ENCODE results near the gene INSYN2A.

INSYN2A gene

GRCh38 chr10:127154831-127155620 lies 41.4 kb downstream of the INSYN2A start:
- DNase-seq (ENCODE audit: low spot score): peak; percentile 42

GRCh38 chr10:127153181-127153580 lies 43.2 kb downstream of the INSYN2A start:
- DNase-seq (ENCODE audit: low spot score): no peak

- DNase-seq (ENCODE audit: low spot score): no peak
Observed at GRCh38 chr10:127151981-127152699, 44.3 kb downstream of the INSYN2A start.

- DNase-seq (ENCODE audit: low spot score): no peak
Observed at GRCh38 chr10:127151541-127151940, 44.9 kb downstream of the INSYN2A start.

GRCh38 chr10:127150136-127150535 lies 46.3 kb downstream of the INSYN2A start:
- DNase-seq (ENCODE audit: low spot score): peak; percentile 67

GRCh38 chr10:127149501-127150081 lies 46.8 kb downstream of the INSYN2A start:
- peak; percentile 14 for DNase-seq (ENCODE audit: low spot score)

- DNase-seq (ENCODE audit: low spot score): peak; percentile 73
Observed at GRCh38 chr10:127148933-127149220, 47.5 kb downstream of the INSYN2A start.

- peak; percentile 70 for DNase-seq (ENCODE audit: low spot score)
Observed at GRCh38 chr10:127148066-127148932, 48.1 kb downstream of the INSYN2A start.

GRCh38 chr10:127146661-127147060 lies 49.7 kb downstream of the INSYN2A start:
- DNase-seq (ENCODE audit: low spot score): no peak

Data from AG20443 (cell line).